ENCODE results near the gene CPLX1. TPM values are rescaled to one million over a fixed set of nuclear protein-coding genes. Genes with fewer than 3 reads are reported as not detected.

CPLX1 gene
- total RNA-seq, 2 donors from 2014 or later = 1.3 to 1.9 TPM

DNA sequence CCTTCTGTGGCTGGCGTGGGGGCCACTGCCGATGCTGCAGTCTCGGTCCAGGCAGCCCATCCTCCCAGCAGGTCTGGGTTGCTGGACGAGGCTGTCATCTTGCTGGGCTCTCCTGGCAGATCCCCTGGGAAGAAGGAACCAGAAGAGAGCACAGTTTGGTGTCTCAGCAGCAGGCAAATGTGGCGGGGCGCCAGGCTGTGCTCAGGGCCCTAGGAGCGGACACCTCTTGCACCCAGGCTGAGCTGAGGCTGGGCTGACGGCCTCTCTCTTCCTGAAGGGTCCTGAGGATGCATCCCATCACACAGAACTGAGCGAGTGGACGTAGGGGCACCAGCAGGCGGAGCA, 39.2 kb upstream of the CPLX1 start:
- Mint-ChIP-seq H3K27me3 (ENCODE audit: low read depth) (no peaks in the 10 kb centered on the region), H3K9me3 (peaks cover 0 to 4% of the 10 kb centered on the region in 2 donors), H3K36me3 (ENCODE audit: insufficient read depth in 2 of 2) (peaks cover 20 to 29% of the 10 kb centered on the region in 2 donors), H3K4me1 (ENCODE audit: low read depth) (no peaks in the 10 kb centered on the region), H3K27ac (no peak overlapping the region), H3K4me3 (no peak overlapping the region)
- ATAC-seq (replicated peaks in 1 of 2) (no peak), DNase-seq (no peak)

DNA sequence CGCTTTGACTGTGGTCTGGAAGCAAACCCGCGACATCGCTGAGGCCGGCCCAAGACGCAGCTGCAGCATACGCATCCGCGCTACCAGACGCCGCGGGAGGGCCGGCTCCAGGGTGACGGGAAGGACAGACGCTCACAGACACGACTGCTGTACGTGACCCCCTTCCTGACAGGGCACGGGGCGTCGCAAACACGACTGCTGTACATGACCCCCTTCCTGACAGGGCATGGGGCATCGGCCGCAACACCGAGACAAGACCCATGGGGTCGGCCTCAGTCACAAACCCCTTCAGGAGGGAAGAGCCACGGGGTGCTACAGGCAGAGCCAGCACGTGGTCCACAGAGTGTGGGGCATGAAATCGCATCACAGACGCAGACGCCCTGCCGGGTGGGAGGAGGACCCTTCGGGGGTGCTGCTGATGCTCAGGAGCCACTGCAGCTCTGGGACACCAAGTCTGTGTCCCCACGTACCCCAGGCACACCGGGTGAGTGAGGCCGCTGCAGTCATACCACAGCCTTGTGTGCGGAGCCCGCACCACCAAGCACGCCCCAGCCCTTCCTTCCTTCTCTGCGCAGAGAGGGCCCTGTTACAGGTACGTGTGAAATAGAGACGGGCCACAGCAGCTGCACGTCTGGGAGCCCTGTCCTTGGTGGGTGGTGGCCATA, 38.7 kb upstream of the CPLX1 start:
- no peak for DNase-seq
- no peak overlapping the region for H3K27ac Mint-ChIP-seq
- H3K4me3 Mint-ChIP-seq = no peak overlapping the region
- peaks cover 18 to 29% of the 10 kb centered on the region in 2 donors for H3K36me3 Mint-ChIP-seq (ENCODE audit: insufficient read depth in 2 of 2)
- no peaks in the 10 kb centered on the region for H3K27me3 Mint-ChIP-seq (ENCODE audit: low read depth)
- no peak for ATAC-seq (replicated peaks in 1 of 2)
- H3K4me1 Mint-ChIP-seq (ENCODE audit: low read depth) = no peaks in the 10 kb centered on the region
- peaks cover 0 to under 1% of the 10 kb centered on the region in 2 donors for H3K9me3 Mint-ChIP-seq

DNA sequence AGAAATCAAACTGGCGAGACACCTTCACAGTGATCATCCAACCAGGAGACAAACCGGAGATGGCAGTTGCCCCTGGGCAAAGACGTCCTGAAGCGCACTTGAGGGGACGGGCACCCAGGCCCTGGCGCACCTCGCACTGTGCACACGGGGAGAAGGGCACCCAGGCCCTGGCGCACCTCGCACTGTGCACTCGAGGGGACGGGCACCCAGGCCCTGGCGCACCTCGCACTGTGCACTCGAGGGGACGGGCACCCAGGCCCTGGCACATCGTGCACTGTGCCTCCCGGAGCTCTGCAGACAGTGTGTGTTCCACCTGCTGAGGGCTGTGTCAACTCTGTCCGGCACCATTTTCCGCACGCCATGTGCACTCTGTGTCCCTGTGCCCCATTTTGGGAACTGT, 34.6 kb upstream of the CPLX1 start:
- ATAC-seq (replicated peaks in 1 of 2) (no peak), DNase-seq (no peak)
- Mint-ChIP-seq H3K4me3 (no peak overlapping the region), H3K36me3 (ENCODE audit: insufficient read depth in 2 of 2) (peaks cover 26 to 48% of the 10 kb centered on the region in 2 donors), H3K9me3 (peaks cover 5 to 8% of the 10 kb centered on the region in 2 donors), H3K27me3 (ENCODE audit: low read depth) (no peaks in the 10 kb centered on the region), H3K4me1 (ENCODE audit: low read depth) (peaks cover 9% of the 10 kb centered on the region), H3K27ac (no peak overlapping the region)

DNA sequence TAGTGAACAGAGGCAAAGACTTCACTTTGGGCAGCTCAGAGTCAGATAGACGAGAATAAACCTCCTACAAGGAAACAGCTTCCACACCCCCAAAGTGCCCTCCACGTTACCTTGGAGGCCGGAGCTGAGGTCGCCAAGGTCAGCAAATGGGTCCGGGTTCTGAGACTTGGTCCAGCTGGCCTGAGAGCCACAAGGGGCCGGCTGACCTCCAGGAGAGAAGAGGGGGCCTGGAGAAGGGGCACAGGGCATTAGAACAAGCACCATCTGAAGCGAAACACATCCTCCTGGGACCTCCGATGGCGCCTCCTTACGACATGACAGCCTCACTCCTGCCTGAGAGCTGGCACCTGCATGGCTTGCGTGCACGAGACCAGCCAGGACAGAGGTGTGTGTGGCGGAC, 33.6 kb upstream of the CPLX1 start:
- no peaks in the 10 kb centered on the region for H3K27me3 Mint-ChIP-seq (ENCODE audit: low read depth)

GRCh38 chr4:858831-859451, 33.0 kb upstream of the CPLX1 start:
- peaks cover 5 to 8% of the 10 kb centered on the region in 2 donors for H3K9me3 Mint-ChIP-seq
- peaks cover 9% of the 10 kb centered on the region for H3K4me1 Mint-ChIP-seq (ENCODE audit: low read depth)
- H3K4me3 Mint-ChIP-seq = no peak overlapping the region
- H3K27me3 Mint-ChIP-seq (ENCODE audit: low read depth) = no peaks in the 10 kb centered on the region
- H3K27ac Mint-ChIP-seq = no peak overlapping the region
- DNase-seq (no peak), ATAC-seq (replicated peaks in 1 of 2) (no peak)
- H3K36me3 Mint-ChIP-seq (ENCODE audit: insufficient read depth in 2 of 2) = peaks cover 26 to 48% of the 10 kb centered on the region in 2 donors

More for the DNA sequence above, 33.6 kb upstream of the CPLX1 start:
- ATAC-seq (replicated peaks in 1 of 2) (no peak), DNase-seq (no peak)
- H3K27ac Mint-ChIP-seq = no peak overlapping the region
- peaks cover 9% of the 10 kb centered on the region for H3K4me1 Mint-ChIP-seq (ENCODE audit: low read depth)
- peaks cover 26 to 49% of the 10 kb centered on the region in 2 donors for H3K36me3 Mint-ChIP-seq (ENCODE audit: insufficient read depth in 2 of 2)
- no peak overlapping the region for H3K4me3 Mint-ChIP-seq
- peaks cover 5 to 8% of the 10 kb centered on the region in 2 donors for H3K9me3 Mint-ChIP-seq

- Mint-ChIP-seq H3K4me3 (no peak overlapping the region), H3K27ac (no peak overlapping the region), H3K36me3 (ENCODE audit: insufficient read depth in 2 of 2) (peaks cover 24 to 44% of the 10 kb centered on the region in 2 donors), H3K27me3 (ENCODE audit: low read depth) (no peaks in the 10 kb centered on the region), H3K9me3 (peaks cover 5 to 8% of the 10 kb centered on the region in 2 donors), H3K4me1 (ENCODE audit: low read depth) (peaks cover 9% of the 10 kb centered on the region)
- no peak for ATAC-seq (replicated peaks in 1 of 2)
- no peak for DNase-seq
Observed at GRCh38 chr4:858041-858481, 32.1 kb upstream of the CPLX1 start.

DNA sequence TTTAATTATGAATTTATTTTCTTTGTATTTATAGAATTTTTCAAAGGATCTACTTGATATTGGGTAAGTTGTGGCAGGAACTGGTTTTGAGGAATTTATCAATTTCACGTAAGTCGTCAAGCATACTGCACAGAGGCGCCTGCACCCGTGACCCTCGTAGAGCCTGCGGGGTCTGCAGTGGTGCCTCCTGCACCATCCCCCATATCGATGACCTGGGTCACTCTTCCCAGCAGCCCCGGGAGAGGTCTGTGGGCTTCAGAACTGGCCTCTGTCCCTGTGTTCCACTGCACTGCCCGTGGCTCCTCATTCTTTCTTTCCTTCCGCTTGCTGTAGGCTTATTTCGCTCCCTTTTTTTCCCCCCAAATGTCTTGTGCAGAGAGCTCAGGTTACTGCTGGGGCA, 31.5 kb upstream of the CPLX1 start:
- H3K27me3 Mint-ChIP-seq (ENCODE audit: low read depth) = no peaks in the 10 kb centered on the region
- H3K36me3 Mint-ChIP-seq (ENCODE audit: insufficient read depth in 2 of 2) = peaks cover 22 to 42% of the 10 kb centered on the region in 2 donors

DNA sequence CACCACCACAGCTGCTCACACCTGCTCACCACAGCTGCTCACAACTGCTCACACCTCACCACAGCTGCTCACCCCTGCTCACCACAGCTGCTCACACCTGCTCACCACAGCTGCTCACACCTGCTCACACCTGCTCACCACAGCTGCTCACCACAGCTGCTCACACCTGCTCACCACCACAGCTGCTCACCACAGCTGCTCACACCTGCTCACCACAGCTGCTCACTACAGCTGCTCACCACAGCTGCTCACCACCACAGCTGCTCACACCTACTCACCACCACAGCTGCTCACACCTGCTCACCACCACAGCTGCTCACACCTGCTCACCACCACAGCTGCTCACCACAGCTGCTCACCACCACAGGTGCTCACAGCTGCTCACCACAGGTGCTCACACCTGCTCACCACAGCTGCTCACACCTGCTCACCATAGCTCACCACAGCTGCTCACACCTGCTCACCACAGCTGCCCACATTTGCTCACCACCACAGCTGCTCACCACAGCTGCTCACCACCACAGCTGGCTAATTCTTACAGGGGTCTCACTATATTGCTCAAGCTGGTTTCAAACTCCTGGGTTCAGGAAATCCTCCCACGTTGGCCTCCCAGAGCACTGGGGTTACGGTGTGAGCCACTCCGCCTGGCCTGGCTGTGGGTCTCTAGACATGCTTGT, 30.4 kb upstream of the CPLX1 start:
- Mint-ChIP-seq H3K27ac (peak overlapping the region; percentile 83), H3K9me3 (peaks cover 5 to 8% of the 10 kb centered on the region in 2 donors), H3K27me3 (ENCODE audit: low read depth) (no peaks in the 10 kb centered on the region), H3K4me1 (ENCODE audit: low read depth) (peaks cover 9% of the 10 kb centered on the region), H3K36me3 (ENCODE audit: insufficient read depth in 2 of 2) (peaks cover 22 to 39% of the 10 kb centered on the region in 2 donors), H3K4me3 (no peak overlapping the region)
- ATAC-seq (replicated peaks in 1 of 2) (peak in 1 of 2 donors; percentile 44), DNase-seq (no peak)

More for the DNA sequence above, 31.5 kb upstream of the CPLX1 start:
- DNase-seq (no peak), ATAC-seq (replicated peaks in 1 of 2) (no peak)
- Mint-ChIP-seq H3K4me3 (no peak overlapping the region), H3K27ac (no peak overlapping the region), H3K9me3 (peaks cover 5 to 8% of the 10 kb centered on the region in 2 donors), H3K4me1 (ENCODE audit: low read depth) (peaks cover 9% of the 10 kb centered on the region)

GRCh38 chr4:855880-856224, 29.9 kb upstream of the CPLX1 start:
- peak overlapping the region; percentile 83 for H3K27ac Mint-ChIP-seq
- DNase-seq = no peak
- no peaks in the 10 kb centered on the region for H3K27me3 Mint-ChIP-seq (ENCODE audit: low read depth)
- H3K36me3 Mint-ChIP-seq (ENCODE audit: insufficient read depth in 2 of 2) = peaks cover 19 to 38% of the 10 kb centered on the region in 2 donors
- H3K9me3 Mint-ChIP-seq = peaks cover 5 to 8% of the 10 kb centered on the region in 2 donors
- H3K4me3 Mint-ChIP-seq = no peak overlapping the region
- ATAC-seq (replicated peaks in 1 of 2) = peak in 1 of 2 donors; percentile 13
- peaks cover 9% of the 10 kb centered on the region for H3K4me1 Mint-ChIP-seq (ENCODE audit: low read depth)

GRCh38 chr4:854356-854755, 28.4 kb upstream of the CPLX1 start:
- H3K4me3 Mint-ChIP-seq = no peak overlapping the region
- H3K27me3 Mint-ChIP-seq (ENCODE audit: low read depth) = no peaks in the 10 kb centered on the region
- no peak overlapping the region for H3K27ac Mint-ChIP-seq
- peaks cover 9% of the 10 kb centered on the region for H3K4me1 Mint-ChIP-seq (ENCODE audit: low read depth)
- DNase-seq = no peak
- peaks cover 14 to 32% of the 10 kb centered on the region in 2 donors for H3K36me3 Mint-ChIP-seq (ENCODE audit: insufficient read depth in 2 of 2)
- peaks cover 5 to 8% of the 10 kb centered on the region in 2 donors for H3K9me3 Mint-ChIP-seq
- ATAC-seq (replicated peaks in 1 of 2) = no peak

DNA sequence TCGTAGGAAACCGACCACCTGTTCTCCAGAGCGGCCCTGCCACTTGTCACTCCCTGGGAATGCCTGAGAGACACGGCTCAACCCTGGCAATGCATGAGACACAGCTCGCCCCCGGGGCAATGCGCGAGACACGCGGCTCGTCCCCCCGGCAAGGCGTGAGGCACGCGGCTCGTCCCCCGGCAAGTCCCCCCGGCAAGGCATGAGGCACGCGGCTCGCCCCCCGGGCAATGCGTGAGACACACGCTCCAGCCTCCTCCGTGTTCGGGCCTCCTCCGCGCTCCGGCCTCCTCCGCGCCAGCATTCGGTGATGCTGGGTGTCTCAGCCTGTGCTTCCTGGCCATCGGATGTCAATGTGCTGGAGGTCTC, 27.5 kb upstream of the CPLX1 start:
- H3K36me3 Mint-ChIP-seq (ENCODE audit: insufficient read depth in 2 of 2) = peaks cover 11 to 30% of the 10 kb centered on the region in 2 donors
- ATAC-seq (replicated peaks in 1 of 2) = no peak

DNA sequence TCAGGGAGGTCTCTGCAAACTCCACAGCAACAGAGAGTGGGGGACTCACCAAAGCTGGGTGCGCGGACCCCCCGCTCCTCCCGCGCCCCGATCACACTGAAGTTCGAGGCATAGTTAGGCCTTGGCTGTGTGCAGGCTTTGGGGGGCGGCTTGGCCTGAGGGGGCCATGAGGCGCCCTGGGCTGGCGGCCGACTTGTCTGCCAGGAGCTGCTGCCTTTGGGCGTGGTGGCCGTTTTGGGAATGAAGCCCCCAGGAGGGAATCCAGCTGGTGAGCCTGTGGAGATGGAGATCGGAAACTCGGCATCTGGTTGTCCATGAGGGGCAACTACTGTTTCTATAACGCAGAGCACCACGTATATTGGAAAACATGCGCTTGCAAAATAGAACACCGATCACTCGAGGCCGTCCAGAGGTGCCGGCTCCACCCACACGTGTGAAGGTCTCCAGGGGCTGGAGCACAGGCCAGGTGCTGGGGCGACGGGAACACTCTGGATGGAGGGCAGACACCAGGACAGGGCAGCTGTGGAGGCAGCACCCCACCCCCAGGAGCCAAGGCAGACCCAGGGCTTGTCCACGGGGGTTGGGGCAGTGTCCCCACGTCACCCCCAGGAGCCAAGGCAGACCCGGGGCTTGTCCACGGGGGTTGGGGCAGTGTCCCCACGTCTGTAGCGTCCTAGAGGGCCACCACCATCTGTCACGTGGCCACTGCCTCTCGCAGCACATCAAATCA, 25.9 kb upstream of the CPLX1 start:
- Mint-ChIP-seq H3K9me3 (peaks cover 5 to 8% of the 10 kb centered on the region in 2 donors), H3K36me3 (ENCODE audit: insufficient read depth in 2 of 2) (peaks cover 6 to 16% of the 10 kb centered on the region in 2 donors), H3K4me3 (no peak overlapping the region), H3K4me1 (ENCODE audit: low read depth) (no peaks in the 10 kb centered on the region), H3K27ac (no peak overlapping the region), H3K27me3 (ENCODE audit: low read depth) (no peaks in the 10 kb centered on the region)
- DNase-seq (no peak), ATAC-seq (replicated peaks in 1 of 2) (no peak)

More for the DNA sequence above, 27.5 kb upstream of the CPLX1 start:
- Mint-ChIP-seq H3K27me3 (ENCODE audit: low read depth) (no peaks in the 10 kb centered on the region), H3K9me3 (peaks cover 5 to 8% of the 10 kb centered on the region in 2 donors), H3K27ac (no peak overlapping the region), H3K4me1 (ENCODE audit: low read depth) (peaks cover 8% of the 10 kb centered on the region), H3K4me3 (no peak overlapping the region)
- DNase-seq = no peak

Measured in activated T-cell treated with anti-CD3 and anti-CD28 coated beads, Interleukin-2, amount 50 U/mL, for 72 hours (primary cell).